GM04504 (cell line): ENCODE measurements around the gene NOTCH2NLA.
"Not testable (repeated sequence)": the region's sequence is repeated elsewhere in the genome, so short reads cannot be mapped to it uniquely, and the experiment has no call there.

Experiments used
- DNase-seq: peaks from one replicate; pipeline ENCODE4 v3.0.0-alpha.2; 2012; ENCODE audit warnings: low read depth

The NOTCH2NLA gene

DNA sequence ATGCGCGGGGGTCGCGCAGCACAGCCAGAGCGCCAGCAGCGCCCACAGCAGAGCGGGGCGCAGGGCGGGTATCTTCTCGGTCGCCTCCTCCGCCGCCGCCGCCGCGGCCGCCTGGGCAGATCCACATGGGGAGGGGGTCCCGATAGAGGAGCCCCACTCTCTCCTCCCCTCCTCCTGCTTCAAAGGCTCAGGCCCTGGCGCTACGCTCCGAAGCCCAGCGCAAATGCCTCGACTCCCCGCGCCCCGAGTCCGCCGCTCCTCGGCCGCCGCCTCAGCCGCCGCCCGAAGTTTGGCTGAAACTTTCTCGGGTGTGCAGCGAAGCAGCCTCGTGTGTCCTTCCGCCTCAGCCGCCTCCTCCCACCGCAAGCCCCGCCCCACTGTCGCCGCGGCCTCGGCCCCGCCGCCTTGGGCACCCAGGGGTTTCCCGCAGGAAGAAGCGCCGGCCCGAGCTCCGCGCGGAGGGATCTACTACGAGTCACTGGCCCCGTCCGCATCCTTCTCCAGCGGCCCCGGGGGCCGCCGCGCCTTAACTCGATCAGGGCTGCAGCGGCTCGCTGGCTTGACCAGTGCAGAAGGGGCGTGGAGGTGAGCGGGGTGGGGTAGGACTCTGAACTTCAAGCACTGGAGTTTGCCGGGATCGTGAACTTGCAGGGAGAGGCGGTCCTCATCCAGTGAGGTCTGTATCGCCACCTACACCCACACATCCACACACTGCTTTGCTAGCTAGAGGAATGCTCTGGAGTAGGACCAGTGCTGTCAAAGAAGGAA, at the start of gene NOTCH2NLA:
Gene NOTCH2NLA, minus strand, starts transcription at position 312 of the 768 bp plus-strand sequence. CDS start 39,684 bp downstream, outside the sequence.
- not testable (repeated sequence) for DNase-seq

DNA sequence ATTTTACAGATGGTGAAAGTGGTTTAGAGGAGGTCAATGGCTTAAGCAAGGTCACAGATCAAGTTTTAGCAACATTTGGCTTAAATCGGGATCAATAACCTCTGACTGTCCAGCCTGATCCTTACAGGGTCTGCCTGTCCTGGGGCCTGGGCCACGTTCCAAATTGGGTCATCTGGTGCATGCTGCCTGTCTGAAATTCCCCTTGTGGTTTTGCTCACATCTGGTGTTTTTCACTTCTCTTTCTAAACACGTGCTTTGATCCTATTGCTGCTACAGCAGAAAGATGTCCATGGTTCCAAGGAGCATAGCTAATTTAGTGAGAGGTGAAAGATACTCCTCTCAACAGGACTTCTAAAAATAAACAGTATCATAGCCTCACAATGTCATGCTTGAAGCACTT, 49.5 kb upstream of the NOTCH2NLA start:
- DNase-seq: not testable (repeated sequence)

- not testable (repeated sequence) for DNase-seq
Observed at GRCh38 chr1:146277087-146277486, 48.3 kb upstream of the NOTCH2NLA start.

- not testable (repeated sequence) for DNase-seq
Observed at GRCh38 chr1:146274083-146274482, 45.3 kb upstream of the NOTCH2NLA start.

DNA sequence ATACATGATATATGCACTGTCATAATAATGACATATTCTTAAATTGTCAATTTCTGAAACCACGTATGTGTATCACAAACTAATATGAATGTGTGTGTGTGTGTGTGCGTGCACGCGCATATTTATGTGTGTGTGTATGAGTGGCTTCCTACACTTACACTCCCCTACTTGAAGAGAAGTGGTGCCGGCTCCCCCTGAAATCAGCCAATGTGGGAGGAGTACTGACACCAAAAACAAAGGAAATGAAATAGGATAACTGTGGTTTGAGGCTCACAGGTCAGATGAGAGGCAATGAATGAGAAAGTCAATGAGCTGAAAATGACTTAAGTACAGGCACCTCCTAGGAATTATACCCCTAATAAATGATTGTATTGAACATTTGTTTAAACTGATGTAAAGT, 44.4 kb upstream of the NOTCH2NLA start:
- DNase-seq: not testable (repeated sequence)

- not testable (repeated sequence) for DNase-seq
Observed at GRCh38 chr1:146272734-146273133, 43.9 kb upstream of the NOTCH2NLA start.

DNA sequence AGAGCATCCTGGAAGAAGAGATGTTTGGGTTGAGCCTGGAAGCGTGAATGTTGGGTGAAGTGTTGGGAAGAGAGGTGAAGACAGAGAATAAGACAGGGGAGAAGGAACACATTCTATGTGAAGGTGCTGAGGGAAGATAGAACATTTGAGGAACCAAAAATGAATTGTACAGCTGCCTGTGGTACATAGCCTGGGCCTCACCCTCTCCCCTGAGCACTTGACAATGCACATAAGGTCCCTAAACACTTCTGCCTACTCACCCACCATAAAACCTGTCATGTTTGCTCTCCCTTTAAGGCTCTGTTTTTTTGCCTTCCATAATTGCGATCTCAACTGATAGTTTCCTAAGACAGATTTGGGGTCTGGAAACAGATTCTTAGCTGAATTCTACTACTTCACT, 43.2 kb upstream of the NOTCH2NLA start:
- not testable (repeated sequence) for DNase-seq

GRCh38 chr1:146270129-146270528, 41.3 kb upstream of the NOTCH2NLA start:
- DNase-seq: not testable (repeated sequence)

DNA sequence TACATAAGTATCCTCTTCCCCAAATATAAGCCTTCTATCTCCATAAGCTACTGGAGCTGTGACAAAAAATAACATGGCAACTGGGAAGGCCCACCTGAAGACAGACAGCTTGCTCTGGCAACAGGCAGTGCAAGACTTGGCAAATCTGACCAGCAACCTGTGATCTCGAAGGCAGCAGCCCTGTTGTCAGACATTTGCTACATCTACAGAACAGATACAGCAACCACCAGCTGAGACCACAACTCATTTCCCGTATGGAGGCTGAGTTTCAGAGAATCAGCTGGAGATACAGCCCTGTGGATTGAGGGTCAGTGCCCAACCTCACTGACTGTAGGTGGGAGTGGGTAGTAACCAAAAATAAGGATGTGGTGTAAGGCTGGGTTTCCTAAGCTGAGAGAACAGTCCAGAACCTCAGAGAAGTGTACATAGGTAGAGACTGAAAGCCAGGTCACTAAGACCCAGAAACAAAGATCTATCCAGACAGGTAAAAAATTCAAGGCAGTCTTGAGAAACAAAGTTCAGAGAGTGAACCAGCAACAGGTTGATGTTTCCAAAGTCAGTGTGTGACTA, 37.4 kb upstream of the NOTCH2NLA start:
- not testable (repeated sequence) for DNase-seq

- not testable (repeated sequence) for DNase-seq
Observed at GRCh38 chr1:146264761-146265160, 35.9 kb upstream of the NOTCH2NLA start.

GRCh38 chr1:146260006-146260730, 31.3 kb upstream of the NOTCH2NLA start:
- not testable (repeated sequence) for DNase-seq

GRCh38 chr1:146257992-146258552, 29.3 kb upstream of the NOTCH2NLA start:
- DNase-seq: not testable (repeated sequence)

- not testable (repeated sequence) for DNase-seq
Observed at GRCh38 chr1:146254569-146255197, 25.9 kb upstream of the NOTCH2NLA start.

DNA sequence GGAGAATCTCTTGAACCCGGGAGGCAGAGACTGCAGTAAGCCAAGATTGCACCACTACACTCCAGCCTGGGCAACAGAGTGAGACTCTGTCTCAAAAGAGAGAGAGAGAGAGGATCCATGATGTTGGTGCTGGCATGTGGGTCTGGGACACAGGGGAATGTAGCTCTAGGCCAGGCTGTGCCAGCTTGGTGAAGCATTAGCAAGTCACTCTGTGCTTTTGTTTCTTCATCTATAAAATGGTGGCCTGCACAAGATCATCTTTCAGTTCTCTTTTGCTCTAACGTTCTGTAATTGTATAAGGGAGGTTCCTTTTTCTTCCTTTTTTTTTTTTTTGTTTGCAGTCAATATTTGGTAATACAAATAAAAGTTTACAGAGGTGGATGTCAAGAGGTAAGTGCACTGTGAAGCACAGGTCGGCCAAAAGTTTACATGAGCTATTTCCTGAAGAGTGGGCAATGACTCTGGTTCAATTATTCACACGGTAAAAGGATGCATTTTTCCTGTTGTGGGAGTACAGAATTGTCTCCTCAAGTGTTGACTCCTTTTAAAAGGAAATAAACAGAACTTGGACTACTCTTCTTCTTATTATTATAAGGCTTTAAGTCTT, 24.5 kb upstream of the NOTCH2NLA start:
- not testable (repeated sequence) for DNase-seq

- DNase-seq: not testable (repeated sequence)
Observed at GRCh38 chr1:146251523-146251922, 22.7 kb upstream of the NOTCH2NLA start.

DNA sequence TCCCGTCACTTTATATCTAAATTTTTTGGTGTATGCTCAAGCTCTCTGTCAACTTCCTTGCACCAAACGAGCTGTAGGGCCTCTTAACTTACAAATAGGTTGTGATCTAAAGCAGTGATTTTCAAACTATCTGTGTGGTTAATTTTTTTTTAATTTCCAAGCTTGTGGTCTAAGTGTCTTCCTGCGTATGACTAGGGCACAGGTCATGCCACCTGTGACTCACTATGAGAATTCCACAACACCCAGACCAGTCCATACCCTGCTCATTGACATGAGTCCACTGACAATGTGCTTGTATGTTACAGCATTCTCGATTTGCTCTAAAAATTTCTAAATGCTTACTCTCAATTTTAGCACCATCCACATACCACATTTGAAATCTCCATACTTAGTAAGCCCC, 19.8 kb upstream of the NOTCH2NLA start:
- DNase-seq: not testable (repeated sequence)

DNA sequence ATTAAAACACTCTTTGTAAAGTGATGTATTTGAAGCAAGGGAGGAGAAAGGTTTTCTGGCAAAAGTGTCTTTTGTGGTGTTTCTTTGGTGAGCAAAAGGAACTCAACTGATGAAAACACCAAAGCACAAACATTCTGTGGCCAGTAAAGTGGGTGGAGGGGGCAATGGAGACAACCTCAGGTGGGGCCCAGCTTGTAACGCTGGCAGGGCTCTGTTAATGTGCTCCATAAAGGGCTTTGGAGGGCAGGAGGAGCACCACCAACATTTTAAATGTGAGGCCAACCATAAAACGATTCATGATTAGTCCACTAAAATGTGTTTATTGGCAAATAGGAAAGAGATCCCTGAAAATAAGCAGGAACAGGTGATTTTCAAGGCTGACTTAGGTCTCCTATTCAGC, 7.8 kb upstream of the NOTCH2NLA start:
- DNase-seq: not testable (repeated sequence)

GRCh38 chr1:146236026-146236601, 7.3 kb upstream of the NOTCH2NLA start:
- DNase-seq: not testable (repeated sequence)

DNA sequence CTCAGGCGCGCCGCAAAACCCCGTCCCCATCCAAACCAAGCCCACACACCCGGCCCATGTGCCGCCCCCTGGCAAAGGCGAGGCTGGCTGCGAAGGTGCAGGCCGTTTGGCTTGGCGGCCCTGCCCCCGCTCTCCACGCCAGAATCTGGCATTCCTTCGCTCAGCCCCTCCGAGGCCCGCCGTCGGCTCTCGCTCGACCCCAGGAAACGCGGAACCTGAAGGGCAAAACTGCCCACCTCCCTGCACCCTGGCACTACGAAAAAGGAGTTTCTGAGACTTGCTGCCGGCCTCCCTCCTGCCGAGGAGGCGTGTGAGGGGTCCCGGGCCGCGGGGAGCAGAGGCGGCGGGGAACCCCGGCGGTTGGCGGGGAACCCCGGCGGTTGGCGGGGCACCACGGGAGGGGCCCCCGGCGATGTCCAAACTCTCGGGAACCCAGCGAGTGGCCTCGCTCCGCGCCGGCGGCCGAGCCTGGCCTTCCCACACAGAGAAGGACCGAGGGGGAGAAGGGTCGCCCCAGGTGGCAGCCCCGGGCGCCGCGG, 608 bp downstream of the NOTCH2NLA start:
- not testable (repeated sequence) for DNase-seq

- DNase-seq: not testable (repeated sequence)
Observed at GRCh38 chr1:146174531-146174930, 54.3 kb downstream of the NOTCH2NLA start.

GRCh38 chr1:146167740-146168139, 61.1 kb downstream of the NOTCH2NLA start:
- not testable (repeated sequence) for DNase-seq
